GM18907 (cell line): ENCODE measurements around the gene RASSF4.
A peak's percentile ranks its signal among the peaks of the same experiment; 100 is the strongest.

Experiments used
- ATAC-seq: cut with Tn5 transposase; IDR thresholded peaks from one replicate; pipeline ENCODE4 v1.9.1; 2021; ENCODE audit warnings: mild to moderate bottlenecking, moderate library complexity; ENCODE audit not compliant: unreplicated experiment

The RASSF4 gene

DNA sequence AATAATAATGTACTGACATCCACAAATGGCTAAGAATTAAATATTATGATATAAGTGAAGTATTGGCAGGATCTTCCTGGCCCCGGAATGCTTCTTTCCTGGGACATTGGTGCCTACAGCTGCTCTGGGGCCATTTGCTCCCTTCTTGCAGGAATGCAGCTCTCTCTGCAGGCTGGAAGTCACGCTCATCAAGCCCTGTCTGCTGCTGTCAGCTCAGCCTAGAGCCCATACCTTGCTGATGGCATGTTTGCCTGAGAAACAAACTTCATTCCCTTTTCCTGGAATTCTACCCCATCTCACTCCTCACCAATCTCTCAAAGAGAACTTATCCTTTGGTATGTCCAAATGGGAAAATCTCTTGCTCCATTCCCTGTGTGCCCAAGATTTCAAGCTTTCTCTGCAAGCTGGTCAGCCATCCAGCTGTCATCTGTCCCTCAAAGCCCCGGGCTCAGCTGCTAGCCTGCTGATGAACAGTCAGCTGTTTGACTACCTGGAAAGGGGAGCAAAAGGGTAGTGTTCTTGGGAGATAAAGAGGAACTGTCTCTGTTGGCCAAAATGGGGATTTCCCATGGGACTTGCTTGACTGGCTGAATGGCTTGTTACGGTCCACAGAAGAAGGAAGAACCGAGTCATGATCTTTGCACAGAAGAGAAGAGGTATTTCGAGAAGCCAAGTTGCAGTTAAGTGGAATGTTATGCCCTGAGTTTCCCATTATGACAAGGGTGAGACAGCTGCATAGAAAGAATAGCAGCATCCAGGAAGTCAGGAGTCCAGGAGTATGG is 12.0 kb upstream of the RASSF4 start:
- ATAC-seq: peak; percentile 74

GRCh38 chr10:44948642-44949041 is 11.0 kb upstream of the RASSF4 start:
- ATAC-seq: no peak

DNA sequence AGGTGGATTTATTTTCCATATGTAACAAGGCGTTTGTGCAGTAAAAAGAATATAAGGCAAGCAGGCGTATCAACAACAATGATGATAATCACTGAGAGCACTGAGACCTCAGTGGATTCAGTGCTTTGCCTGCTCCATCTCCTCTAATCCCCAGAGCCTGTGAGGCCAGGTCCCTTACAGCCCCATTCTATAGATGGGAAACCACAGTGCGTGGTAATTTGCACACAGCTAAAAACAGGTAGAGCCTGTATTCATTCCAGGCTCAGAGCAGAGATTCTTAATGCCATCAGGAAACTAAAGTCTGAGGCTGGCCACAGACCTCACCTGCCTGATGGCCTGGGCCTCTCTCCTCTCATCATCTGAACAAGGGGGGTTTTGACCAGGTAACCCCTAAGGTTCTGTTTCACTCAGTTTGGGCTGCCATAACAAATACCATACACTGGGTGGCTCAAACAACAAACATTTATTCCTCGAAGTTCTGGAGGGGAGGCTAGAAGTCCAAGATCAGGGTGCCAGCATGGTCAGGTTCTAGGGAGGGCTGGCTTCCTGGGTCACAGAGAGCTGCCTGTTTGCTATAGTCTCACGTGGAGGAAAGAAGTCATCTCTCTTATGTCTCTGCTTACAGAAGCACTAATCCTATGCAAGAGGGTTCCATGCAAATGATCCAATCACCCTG is 10.3 kb upstream of the RASSF4 start:
- ATAC-seq: no peak

- ATAC-seq: no peak
These were observed 9.7 kb upstream of the RASSF4 start for GRCh38 chr10:44949915-44950314.

GRCh38 chr10:44950326-44951225 is 9.0 kb upstream of the RASSF4 start:
- ATAC-seq: no peak

DNA sequence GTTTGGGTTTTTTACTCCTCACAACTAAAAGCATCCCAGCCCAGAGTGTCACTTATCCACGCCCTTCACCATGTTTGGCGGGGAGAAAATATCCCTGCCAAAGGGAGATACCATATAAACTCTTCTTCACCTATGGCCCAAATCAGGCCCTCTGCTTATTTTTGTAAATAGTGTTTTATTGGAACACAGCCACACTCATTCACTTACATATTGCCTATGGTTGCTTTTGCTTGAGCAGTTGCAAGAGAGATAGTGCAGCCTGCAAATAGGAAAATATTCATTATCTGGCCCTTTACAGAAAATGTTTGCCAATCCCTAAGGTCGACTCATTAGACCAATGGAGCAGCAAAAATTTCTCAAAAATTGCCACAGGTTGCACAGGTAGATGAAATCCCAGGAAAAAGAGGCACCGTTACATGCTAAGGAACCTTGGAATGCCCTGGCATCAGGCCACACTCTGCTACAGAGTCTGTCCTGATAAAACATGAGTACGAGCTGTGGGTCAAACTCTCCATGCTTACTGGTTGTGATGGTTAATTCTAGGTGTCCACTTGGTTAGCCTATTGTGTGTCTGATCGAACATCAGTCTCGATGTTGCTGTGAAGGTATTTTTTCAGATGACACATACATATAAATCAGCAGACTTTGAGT is 7.9 kb upstream of the RASSF4 start:
- ATAC-seq: no peak

DNA sequence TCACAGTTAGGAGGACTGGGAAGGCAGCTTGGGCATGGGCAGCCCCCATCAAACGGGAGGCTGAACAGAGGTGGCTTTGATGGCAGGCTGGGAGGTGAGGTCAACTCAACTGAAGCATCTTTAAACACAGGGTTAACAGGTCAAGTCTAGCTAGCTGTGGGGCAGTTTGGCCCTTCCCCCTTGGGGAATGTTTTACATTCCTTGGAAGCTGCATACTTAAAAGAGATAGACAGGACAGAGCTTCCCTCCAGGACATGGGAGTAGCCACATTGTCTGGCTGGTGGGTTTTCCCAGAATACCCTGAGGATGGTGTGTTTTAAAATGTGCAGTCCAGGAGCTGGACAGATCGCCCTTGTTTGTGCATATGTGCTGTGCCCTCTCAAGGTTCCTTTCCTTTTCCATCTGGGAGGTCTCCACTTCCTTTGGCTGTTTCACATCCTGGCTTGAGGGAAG is 6.8 kb upstream of the RASSF4 start:
- ATAC-seq: no peak

GRCh38 chr10:44954042-44954441 is 5.6 kb upstream of the RASSF4 start:
- ATAC-seq: no peak

DNA sequence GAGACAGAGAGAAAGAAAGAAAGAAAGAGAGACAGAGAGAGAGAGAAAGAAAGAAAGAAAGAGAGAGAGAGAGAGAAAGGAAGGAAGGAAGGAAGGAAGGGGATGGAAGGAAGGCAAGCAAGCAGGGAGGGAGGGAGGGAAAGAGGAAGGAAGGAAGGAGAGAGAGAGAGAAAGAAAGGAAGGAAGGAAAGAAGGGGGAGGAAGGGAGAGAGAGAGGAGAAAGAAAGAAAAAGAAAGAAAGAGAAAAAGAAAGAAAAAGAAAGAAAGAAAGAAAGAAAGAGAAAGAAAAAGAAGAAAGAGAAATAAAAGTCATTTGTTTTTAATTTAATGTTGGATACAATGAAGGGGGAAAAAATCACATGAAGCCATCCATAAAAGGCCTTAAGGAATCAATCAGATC is 4.6 kb upstream of the RASSF4 start:
- no peak for ATAC-seq

GRCh38 chr10:44955413-44956070 is 4.1 kb upstream of the RASSF4 start:
- no peak for ATAC-seq

DNA sequence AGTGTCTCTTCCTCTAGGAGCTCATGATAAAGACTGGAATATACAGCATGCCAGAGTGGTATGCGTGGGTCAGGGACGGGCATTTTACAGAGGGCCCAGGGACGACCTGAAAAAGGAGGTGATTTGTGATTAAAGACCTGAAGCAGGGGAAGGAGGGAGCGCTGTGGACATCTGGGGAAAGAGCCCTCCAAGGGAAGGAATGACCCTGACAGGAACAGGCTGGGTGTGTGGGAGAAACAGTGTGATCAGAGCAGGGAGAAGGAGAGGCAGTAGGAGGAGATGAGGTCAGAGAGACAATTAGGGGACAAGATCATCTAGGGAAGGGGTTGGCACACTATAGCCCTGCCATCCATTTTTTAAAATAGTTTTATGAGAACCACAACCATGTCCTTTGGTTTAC is 3.4 kb upstream of the RASSF4 start:
- ATAC-seq: no peak

DNA sequence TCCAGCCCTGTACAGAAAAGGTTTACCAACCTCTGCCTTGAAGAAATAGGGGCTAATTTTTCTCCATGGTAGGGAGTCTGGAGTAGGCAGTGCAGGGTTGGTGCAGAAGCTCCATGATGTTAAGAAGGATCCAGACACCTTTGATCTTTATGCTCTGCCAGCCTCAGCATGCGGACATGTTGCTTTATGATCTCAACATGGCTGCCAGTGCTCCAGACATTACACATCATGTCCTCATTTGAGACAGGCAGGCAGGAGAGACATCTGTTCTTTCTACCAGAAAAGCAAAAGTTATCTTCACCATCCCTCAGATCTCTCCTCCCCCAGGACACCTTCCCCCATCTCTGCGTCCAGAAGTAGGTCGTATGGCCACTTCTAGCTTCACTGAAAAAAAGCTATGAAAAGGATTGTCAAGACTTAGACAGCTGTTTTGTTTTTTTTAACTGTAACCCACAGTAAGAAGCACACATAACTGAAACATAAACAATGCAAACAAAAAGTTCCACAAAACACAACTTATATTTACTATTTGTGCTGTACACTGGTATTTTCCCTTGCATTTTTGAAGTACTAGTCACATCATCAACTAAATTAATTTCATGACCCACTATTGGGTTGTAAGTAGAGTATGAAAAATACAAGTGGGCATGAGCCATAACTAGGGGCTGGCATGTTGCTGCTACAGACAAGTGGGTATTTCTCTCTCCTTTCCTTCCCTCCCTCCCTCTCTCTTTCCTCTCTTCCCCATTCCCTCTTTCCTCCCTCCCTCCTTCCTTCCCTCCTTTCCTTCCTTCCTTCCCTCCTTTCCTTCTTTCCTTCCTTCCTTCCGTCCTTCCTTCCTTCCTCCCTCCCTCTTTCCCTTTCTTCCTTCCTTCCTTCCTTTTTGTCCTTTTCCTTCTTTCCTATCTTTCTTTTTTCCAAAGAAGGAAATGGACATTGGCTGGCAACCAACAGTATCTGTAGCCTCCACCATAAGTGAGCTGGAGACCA is 2.6 kb upstream of the RASSF4 start:
- no peak for ATAC-seq

GRCh38 chr10:44958196-44958897 is 1.3 kb upstream of the RASSF4 start:
- no peak for ATAC-seq

GRCh38 chr10:44958898-44959246 is 730 bp upstream of the RASSF4 start:
- no peak for ATAC-seq

GRCh38 chr10:44960088-44960460 is 472 bp downstream of the RASSF4 start:
- ATAC-seq: no peak

GRCh38 chr10:44960482-44961229 is 1.1 kb downstream of the RASSF4 start:
- no peak for ATAC-seq

GRCh38 chr10:44961230-44961571 is 1.6 kb downstream of the RASSF4 start:
- no peak for ATAC-seq
